HepG2 (cell line): ENCODE data around the gene CLDND2. TPM values are rescaled to one million over a fixed set of nuclear protein-coding genes. Genes with fewer than 3 reads are reported as not detected.
A peak's percentile ranks its signal among the peaks of the same experiment; 100 is the strongest.

ENCODE experiments used
- AKAP8 ChIP-seq: sonication (generic); formaldehyde crosslinking; IDR thresholded peaks from 2 replicates; pipeline ENCODE4 v1.5.1; 2020; ENCODE audit warnings: mild to moderate bottlenecking, missing genetic modification reagents
- CBX1 ChIP-seq: IDR thresholded peaks from one replicate; pipeline ENCODE4 v1.6.1; 2016; ENCODE audit warnings: antibody characterized with exemption, low read depth
- ERF ChIP-seq: IDR thresholded peaks from 2 replicates; pipeline ENCODE4 v1.6.1; 2018; ENCODE audit warnings: missing biosample characterization, missing genetic modification reagents
- HDAC6 ChIP-seq: fragments of 200-600 bp; sonication (generic); IDR thresholded peaks from 2 replicates; pipeline ENCODE4 v1.7.0; 2017; ENCODE audit warnings: mild to moderate bottlenecking, antibody characterized with exemption, low read length, low read depth
- HOXA9 ChIP-seq: sonication (generic); formaldehyde crosslinking; IDR thresholded peaks from 2 replicates; pipeline ENCODE4 v1.8.1; 2022; ENCODE audit warnings: missing genetic modification reagents, mild to moderate bottlenecking, moderate library complexity, borderline replicate concordance
- ISL2 ChIP-seq: sonication (generic); formaldehyde crosslinking; IDR thresholded peaks from 2 replicates; pipeline ENCODE4 v1.5.0; 2020; ENCODE audit warnings: missing genetic modification reagents
- KDM4B ChIP-seq: sonication (generic); formaldehyde crosslinking; IDR thresholded peaks from 2 replicates; pipeline ENCODE4 v1.4.0; 2020; ENCODE audit warnings: missing genetic modification reagents
- MTF2 ChIP-seq: sonication (generic); formaldehyde crosslinking; IDR thresholded peaks from 2 replicates; pipeline ENCODE4 v1.5.0; 2020; ENCODE audit warnings: missing genetic modification reagents, borderline replicate concordance
- NFIC ChIP-seq: IDR thresholded peaks from 2 replicates; pipeline ENCODE4 v1.6.1; 2012; ENCODE audit warnings: mild to moderate bottlenecking, low read length, inconsistent platforms
- NPAS2 ChIP-seq: sonication (generic); formaldehyde crosslinking; IDR thresholded peaks from 2 replicates; pipeline ENCODE4 v1.8.0; 2022; ENCODE audit warnings: mild to moderate bottlenecking, missing genetic modification reagents, borderline replicate concordance
- ONECUT2 ChIP-seq: sonication (generic); formaldehyde crosslinking; IDR thresholded peaks from 2 replicates; pipeline ENCODE4 v1.4.0; 2020; ENCODE audit warnings: missing genetic modification reagents
- PAX8 ChIP-seq: sonication (generic); formaldehyde crosslinking; IDR thresholded peaks from 2 replicates; pipeline ENCODE4 v1.8.0; 2022; ENCODE audit warnings: mild to moderate bottlenecking, missing genetic modification reagents, borderline replicate concordance
- RAD21 ChIP-seq: fragments of 450-650 bp; formaldehyde crosslinking; IDR thresholded peaks from 2 replicates; pipeline ENCODE4 v1.5.0; 2020; ENCODE audit warnings: mild to moderate bottlenecking
- RARA ChIP-seq: IDR thresholded peaks from 2 replicates; pipeline ENCODE4 v1.6.1; 2016; ENCODE audit warnings: missing genetic modification reagents, missing compliant biosample characterization
- RBFOX2 ChIP-seq: fragments of 200-400 bp; formaldehyde crosslinking; IDR thresholded peaks from 2 replicates; pipeline ENCODE4 v1.6.1; 2017; ENCODE audit warnings: low read depth, mild to moderate bottlenecking, low read length
- REXO4 ChIP-seq: sonication (generic); formaldehyde crosslinking; IDR thresholded peaks from 2 replicates; pipeline ENCODE4 v1.8.0; 2022; ENCODE audit warnings: missing genetic modification reagents, mild to moderate bottlenecking, borderline replicate concordance
- SALL2 ChIP-seq: sonication (generic); formaldehyde crosslinking; IDR thresholded peaks from 2 replicates; pipeline ENCODE4 v1.8.1; 2023; ENCODE audit warnings: mild to moderate bottlenecking, missing genetic modification reagents, inconsistent platforms
- TAF1 ChIP-seq: sonication (generic); formaldehyde crosslinking; IDR thresholded peaks from 2 replicates; pipeline ENCODE4 v1.4.0; 2020; ENCODE audit warnings: missing genetic modification reagents
- TOE1 ChIP-seq: sonication (generic); formaldehyde crosslinking; IDR thresholded peaks from 2 replicates; pipeline ENCODE4 v1.4.0; 2020; ENCODE audit warnings: mild to moderate bottlenecking, missing genetic modification reagents
- TOPORS ChIP-seq: sonication (generic); formaldehyde crosslinking; IDR thresholded peaks from 2 replicates; pipeline ENCODE4 v1.8.0; 2023; ENCODE audit warnings: mild to moderate bottlenecking, missing genetic modification reagents
- ZBTB7B ChIP-seq: sonication (generic); formaldehyde crosslinking; IDR thresholded peaks from 2 replicates; pipeline ENCODE4 v1.4.0; 2020; ENCODE audit warnings: missing genetic modification reagents
- ZBTB8A ChIP-seq: sonication (generic); formaldehyde crosslinking; IDR thresholded peaks from 2 replicates; pipeline ENCODE4 v1.4.0; 2020; ENCODE audit warnings: mild to moderate bottlenecking, low read depth, missing genetic modification reagents, borderline replicate concordance
- ZNF3 ChIP-seq: IDR thresholded peaks from 2 replicates; pipeline ENCODE4 v1.7.0; 2017; ENCODE audit warnings: inconsistent platforms
- ZNF468 ChIP-seq: sonication (generic); formaldehyde crosslinking; IDR thresholded peaks from 2 replicates; pipeline ENCODE4 v1.8.0; 2022; ENCODE audit warnings: mild to moderate bottlenecking, moderate library complexity, missing genetic modification reagents
- ZNF549 ChIP-seq: sonication (generic); formaldehyde crosslinking; IDR thresholded peaks from 2 replicates; pipeline ENCODE4 v1.5.0; 2020; ENCODE audit warnings: missing genetic modification reagents
- polyA plus RNA-seq, 8 experiments: library from polyadenylated mRNA; depleted of rRNA in 3 of 8; stranded (reverse) in 7 of 8; unstranded in 1 of 8; fragments of >200 nt; fragmentation: Illumina TruSeq in 4 of 8; extraction: Trizol in 4 of 8; gene quantifications; 2 replicates each; pipeline versions ENCODE4 v1.2.1 to v1.2.3, GENCODE V29; 2011 to 2016; ENCODE audit warnings: low read depth in 4 of 8, missing spikeins in 1 of 8, mixed read lengths in 1 of 8; ENCODE audit not compliant: insufficient read depth in 1 of 8
- total RNA-seq, 5 experiments: library from RNA; depleted of rRNA; stranded (reverse); fragments of >200 nt; fragmentation: Illumina TruSeq; extraction: Trizol; gene quantifications; 2 replicates each; pipeline ENCODE4 v1.2.3, GENCODE V29; 2016; ENCODE audit warnings: low read depth in 1 of 5
- TF ChIP-seq, protein P1 (sequence below): IDR thresholded peaks from 2 replicates; pipeline ENCODE4 v1.6.1; 2016; ENCODE audit warnings: missing compliant biosample characterization, missing genetic modification reagents, borderline replicate concordance
- TF ChIP-seq, protein P2 (sequence below): sonication (generic); formaldehyde crosslinking; IDR thresholded peaks from 2 replicates; pipeline ENCODE4 v1.8.1; 2023; ENCODE audit warnings: mild to moderate bottlenecking, missing genetic modification reagents
- TF ChIP-seq, protein P3 (sequence below): sonication (generic); formaldehyde crosslinking; IDR thresholded peaks from 2 replicates; pipeline ENCODE4 v1.5.0; 2020; ENCODE audit warnings: missing genetic modification reagents, mild to moderate bottlenecking, borderline replicate concordance

The CLDND2 gene
- total and polyA plus RNA-seq, 2 of the 13 experiments (the other 11 are each of a cell fraction or from before 2014, with no cell fraction given), result 0.84 to 1.8 TPM

DNA sequence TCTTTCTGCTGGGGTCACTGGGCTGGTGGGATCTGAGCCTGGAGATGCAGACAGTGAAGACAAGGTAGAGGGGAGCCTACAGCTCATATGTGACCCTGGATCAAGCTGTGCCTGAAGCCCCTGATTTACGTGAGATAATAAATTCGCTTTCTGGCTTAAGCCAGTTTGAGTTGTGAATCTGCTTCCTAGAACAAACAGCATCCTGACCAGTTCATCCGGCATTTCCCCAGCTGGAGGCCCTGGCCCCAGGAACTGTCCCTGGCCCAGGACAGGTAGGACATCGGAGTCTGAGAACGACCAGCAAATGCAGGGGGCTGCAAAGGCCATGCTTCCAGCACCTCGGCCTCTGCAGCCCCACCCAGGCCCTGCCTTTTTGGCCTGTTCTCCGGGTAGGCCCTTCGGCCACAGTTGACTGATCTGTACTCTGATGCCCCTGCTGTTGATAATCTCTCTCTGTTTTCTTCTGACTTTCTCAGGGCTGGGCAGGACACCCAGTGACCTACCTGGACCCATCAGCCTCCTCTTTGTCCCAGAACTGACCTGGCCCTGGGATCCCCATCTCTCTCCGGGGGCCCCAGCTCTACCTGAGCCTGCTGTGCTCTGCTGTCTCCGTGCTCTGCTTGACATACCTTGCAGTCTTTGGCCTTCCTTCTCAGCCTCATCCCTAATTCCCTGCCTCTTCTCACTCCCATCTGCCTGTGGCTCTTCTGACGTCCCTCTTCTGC, 17.4 kb downstream of the CLDND2 start (continued):
- TF ChIP-seq REXO4 (CRISPR knock-in tag) (no peak), AKAP8 (CRISPR knock-in tag) (no peak), NPAS2 (CRISPR knock-in tag) (no peak), HOXA9 (no peak), ZNF3 (CRISPR knock-in tag) (no peak), HDAC6 (no peak), ZBTB8A (no peak), ERF (CRISPR knock-in tag) (no peak), TOE1 (CRISPR knock-in tag) (no peak), ONECUT2 (no peak), CBX1 (no peak), TAF1 (peak; percentile 41; the same call in 1 of the 2 replicates), NFIC (0 out of 2 replicates have a peak, but pooled peaks have one; percentile 18), ZNF549 (CRISPR knock-in tag) (no peak), RBFOX2 (peak; percentile 88), ZNF468 (no peak), RAD21 (CRISPR knock-in tag) (0 out of 2 replicates have a peak, but pooled peaks have one; percentile 6), RARA (CRISPR knock-in tag) (no peak), KDM4B (CRISPR knock-in tag) (no peak), PAX8 (CRISPR knock-in tag) (no peak), ZBTB7B (CRISPR knock-in tag) (no peak), SALL2 (CRISPR knock-in tag) (no peak), ISL2 (CRISPR knock-in tag) (no peak), TOPORS (no peak), MTF2 (CRISPR knock-in tag) (no peak)
- TF ChIP-seq, protein P1, sequence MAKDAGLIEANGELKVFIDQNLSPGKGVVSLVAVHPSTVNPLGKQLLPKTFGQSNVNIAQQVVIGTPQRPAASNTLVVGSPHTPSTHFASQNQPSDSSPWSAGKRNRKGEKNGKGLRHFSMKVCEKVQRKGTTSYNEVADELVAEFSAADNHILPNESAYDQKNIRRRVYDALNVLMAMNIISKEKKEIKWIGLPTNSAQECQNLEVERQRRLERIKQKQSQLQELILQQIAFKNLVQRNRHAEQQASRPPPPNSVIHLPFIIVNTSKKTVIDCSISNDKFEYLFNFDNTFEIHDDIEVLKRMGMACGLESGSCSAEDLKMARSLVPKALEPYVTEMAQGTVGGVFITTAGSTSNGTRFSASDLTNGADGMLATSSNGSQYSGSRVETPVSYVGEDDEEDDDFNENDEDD (CRISPR knock-in tag), result no peak
- TF ChIP-seq, protein P2, sequence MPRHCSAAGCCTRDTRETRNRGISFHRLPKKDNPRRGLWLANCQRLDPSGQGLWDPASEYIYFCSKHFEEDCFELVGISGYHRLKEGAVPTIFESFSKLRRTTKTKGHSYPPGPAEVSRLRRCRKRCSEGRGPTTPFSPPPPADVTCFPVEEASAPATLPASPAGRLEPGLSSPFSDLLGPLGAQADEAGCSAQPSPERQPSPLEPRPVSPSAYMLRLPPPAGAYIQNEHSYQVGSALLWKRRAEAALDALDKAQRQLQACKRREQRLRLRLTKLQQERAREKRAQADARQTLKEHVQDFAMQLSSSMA, result 0 out of 2 replicates have a peak, but pooled peaks have one; percentile 48
- TF ChIP-seq, protein P3, sequence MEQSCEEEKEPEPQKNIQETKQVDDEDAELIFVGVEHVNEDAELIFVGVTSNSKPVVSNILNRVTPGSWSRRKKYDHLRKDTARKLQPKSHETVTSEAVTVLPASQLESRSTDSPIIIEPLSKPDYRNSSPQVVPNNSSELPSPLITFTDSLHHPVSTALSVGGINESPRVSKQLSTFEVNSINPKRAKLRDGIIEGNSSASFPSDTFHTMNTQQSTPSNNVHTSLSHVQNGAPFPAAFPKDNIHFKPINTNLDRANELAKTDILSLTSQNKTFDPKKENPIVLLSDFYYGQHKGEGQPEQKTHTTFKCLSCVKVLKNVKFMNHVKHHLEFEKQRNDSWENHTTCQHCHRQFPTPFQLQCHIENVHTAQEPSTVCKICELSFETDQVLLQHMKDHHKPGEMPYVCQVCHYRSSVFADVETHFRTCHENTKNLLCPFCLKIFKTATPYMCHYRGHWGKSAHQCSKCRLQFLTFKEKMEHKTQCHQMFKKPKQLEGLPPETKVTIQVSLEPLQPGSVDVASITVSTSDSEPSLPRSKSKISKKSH, result no peak
